BE2C (cell line): ENCODE measurements around the gene AZIN2. TPM values are rescaled to one million over a fixed set of nuclear protein-coding genes. Genes with fewer than 3 reads are reported as not detected.

Experiments
- DNase-seq: peaks from one replicate; pipeline ENCODE4 v3.0.0-alpha.2; 2020
- H3K27me3 ChIP-seq: fragments of 250-450 bp; sonication (Bioruptor Pico); 2 replicates; pipeline ENCODE4 v1.5.1; 2020; ENCODE audit warnings: mild to moderate bottlenecking
- H3K36me3 ChIP-seq: fragments of 250-450 bp; sonication (Bioruptor Pico); 2 replicates; pipeline ENCODE4 v1.5.1; 2020; ENCODE audit warnings: mild to moderate bottlenecking
- H3K4me1 ChIP-seq: fragments of 250-450 bp; sonication (Bioruptor Pico); 2 replicates; pipeline ENCODE4 v1.5.1; 2020
- H3K4me3 ChIP-seq: 2 replicates; pipeline ENCODE4 v1.5.1; 2011; ENCODE audit warnings: low read depth, low read length
- H3K9me3 ChIP-seq: fragments of 250-450 bp; sonication (Bioruptor Pico); 2 replicates; pipeline ENCODE4 v1.5.1; 2020
- CTCF ChIP-seq: IDR thresholded peaks from 2 replicates; pipeline ENCODE4 v1.5.1; 2012; ENCODE audit warnings: mild to moderate bottlenecking, low read depth, low read length
- polyA plus RNA-seq: library from polyadenylated mRNA; unstranded; fragments of >200 nt; gene quantifications from one replicate; pipeline ENCODE4 v1.2.1, GENCODE V29; 2012; ENCODE audit warnings: low read depth, missing spikeins; ENCODE audit not compliant: insufficient read length, insufficient read depth

Gene AZIN2
- not detected for polyA plus RNA-seq

GRCh38 chr1:33080885-33081553 lies at the start of gene AZIN2:
AZIN2 (plus strand) TSS chr1:33081153; CDS start chr1:33082250, 1,097 bp downstream.
- peaks cover 13% of the 10 kb centered on the region for H3K27me3 ChIP-seq
- H3K4me1 ChIP-seq = no peaks in the 10 kb centered on the region
- no peak for TF ChIP-seq CTCF

GRCh38 chr1:33031506-33031905 lies 49.4 kb upstream of the AZIN2 start:
- no peaks in the 10 kb centered on the region for H3K4me1 ChIP-seq
- peaks cover 16% of the 10 kb centered on the region for H3K36me3 ChIP-seq
- H3K4me3 ChIP-seq = no peak overlapping the region
- no peaks in the 10 kb centered on the region for H3K9me3 ChIP-seq
- no peak for DNase-seq
- H3K27me3 ChIP-seq = no peaks in the 10 kb centered on the region
- TF ChIP-seq CTCF = no peak

More at GRCh38 chr1:33080885-33081553, at the start of gene AZIN2:
- DNase-seq = peak; percentile 95
- H3K36me3 ChIP-seq = no peaks in the 10 kb centered on the region
- H3K4me3 ChIP-seq = peak within 1 kb of the TSS; percentile 63
- no peaks in the 10 kb centered on the region for H3K9me3 ChIP-seq

GRCh38 chr1:33032126-33032869 lies 48.7 kb upstream of the AZIN2 start:
- TF ChIP-seq CTCF = no peak

GRCh38 chr1:33036051-33036525 lies 44.9 kb upstream of the AZIN2 start:
- Histone ChIP-seq H3K9me3 (no peaks in the 10 kb centered on the region), H3K4me3 (peak overlapping the region; percentile 81), H3K4me1 (no peaks in the 10 kb centered on the region), H3K27me3 (no peaks in the 10 kb centered on the region), H3K36me3 (peaks cover 11% of the 10 kb centered on the region)
- no peak for DNase-seq
- no peak for TF ChIP-seq CTCF

More at GRCh38 chr1:33032126-33032869, 48.7 kb upstream of the AZIN2 start:
- Histone ChIP-seq H3K4me1 (no peaks in the 10 kb centered on the region), H3K36me3 (peaks cover 16% of the 10 kb centered on the region), H3K4me3 (no peak overlapping the region), H3K9me3 (no peaks in the 10 kb centered on the region), H3K27me3 (no peaks in the 10 kb centered on the region)
- no peak for DNase-seq

GRCh38 chr1:33036526-33037503 lies 44.1 kb upstream of the AZIN2 start, which contains the start of gene AK2:
AK2 (minus strand) TSS chr1:33036883; CDS start chr1:33036828, 55 bp downstream.
- no peaks in the 10 kb centered on the region for H3K9me3 ChIP-seq
- DNase-seq = peak; percentile 89
- peaks cover 11% of the 10 kb centered on the region for H3K36me3 ChIP-seq
- H3K27me3 ChIP-seq = no peaks in the 10 kb centered on the region
- peak within 1 kb of the TSS; percentile 81 for H3K4me3 ChIP-seq
- TF ChIP-seq CTCF = no peak
- H3K4me1 ChIP-seq = no peaks in the 10 kb centered on the region
